Measurements from ENCODE around the gene ERICH2. TPM values are rescaled to one million over a fixed set of nuclear protein-coding genes. Genes with fewer than 3 reads are reported as not detected.

Gene ERICH2
- total RNA-seq, 6 experiments from 2014 or later = not detected

- no peak for DNase-seq
- no peaks in the 10 kb centered on the region for H3K36me3 Mint-ChIP-seq (ENCODE audit: low read depth)
- H3K4me3 Mint-ChIP-seq = no peak overlapping the region
- H3K4me1 Mint-ChIP-seq (ENCODE audit: low read depth) = peaks cover 7% of the 10 kb centered on the region; the same call in 1 of the 2 replicates
- no peak overlapping the region for H3K27ac Mint-ChIP-seq
- TF ChIP-seq CTCF (IDR thresholded peaks at IDR 0.05) = no peak
- H3K27me3 Mint-ChIP-seq (ENCODE audit: insufficient read depth) = peaks cover 8% of the 10 kb centered on the region
- H3K9me3 Mint-ChIP-seq = no peaks in the 10 kb centered on the region
Measured at GRCh38 chr2:170774074-170774473, 3.9 kb downstream of the ERICH2 start.

- no peak for TF ChIP-seq CTCF (IDR thresholded peaks at IDR 0.05)
- Mint-ChIP-seq H3K36me3 (ENCODE audit: low read depth) (no peaks in the 10 kb centered on the region), H3K27ac (no peak overlapping the region), H3K27me3 (ENCODE audit: insufficient read depth) (0 out of 2 replicates have a peak, but pooled peaks cover 3% of the 10 kb centered on the region), H3K4me1 (ENCODE audit: low read depth) (no peaks in the 10 kb centered on the region), H3K9me3 (no peaks in the 10 kb centered on the region), H3K4me3 (no peak overlapping the region)
- DNase-seq = no peak
Measured at GRCh38 chr2:170778900-170779299, 8.7 kb downstream of the ERICH2 start.

- Mint-ChIP-seq H3K9me3 (no peaks in the 10 kb centered on the region), H3K4me3 (no peak overlapping the region), H3K27ac (no peak overlapping the region), H3K36me3 (ENCODE audit: low read depth) (no peaks in the 10 kb centered on the region), H3K27me3 (ENCODE audit: insufficient read depth) (0 out of 2 replicates have a peak, but pooled peaks cover 3% of the 10 kb centered on the region), H3K4me1 (ENCODE audit: low read depth) (no peaks in the 10 kb centered on the region)
- no peak for TF ChIP-seq CTCF (IDR thresholded peaks at IDR 0.05)
- no peak for DNase-seq
Measured at GRCh38 chr2:170779304-170779703, 9.1 kb downstream of the ERICH2 start.

- H3K4me3 Mint-ChIP-seq = no peak overlapping the region
- no peaks in the 10 kb centered on the region for H3K4me1 Mint-ChIP-seq (ENCODE audit: low read depth)
- H3K9me3 Mint-ChIP-seq = no peaks in the 10 kb centered on the region
- no peak for TF ChIP-seq CTCF (IDR thresholded peaks at IDR 0.05)
- H3K27me3 Mint-ChIP-seq (ENCODE audit: insufficient read depth) = peaks cover 1% of the 10 kb centered on the region; the same call in 1 of the 2 replicates
- no peak overlapping the region for H3K27ac Mint-ChIP-seq
- DNase-seq = no peak
- no peaks in the 10 kb centered on the region for H3K36me3 Mint-ChIP-seq (ENCODE audit: low read depth)
Measured at GRCh38 chr2:170782673-170783072, 12.5 kb downstream of the ERICH2 start.

GRCh38 chr2:170783549-170783948 is 13.4 kb downstream of the ERICH2 start:
- no peak overlapping the region for H3K4me3 Mint-ChIP-seq
- no peak for DNase-seq
- no peaks in the 10 kb centered on the region for H3K9me3 Mint-ChIP-seq
- H3K27ac Mint-ChIP-seq = no peak overlapping the region
- H3K4me1 Mint-ChIP-seq (ENCODE audit: low read depth) = no peaks in the 10 kb centered on the region
- no peaks in the 10 kb centered on the region for H3K36me3 Mint-ChIP-seq (ENCODE audit: low read depth)
- peaks cover 1% of the 10 kb centered on the region; the same call in 1 of the 2 replicates for H3K27me3 Mint-ChIP-seq (ENCODE audit: insufficient read depth)
- no peak for TF ChIP-seq CTCF (IDR thresholded peaks at IDR 0.05)

GRCh38 chr2:170798996-170799395 is 28.8 kb downstream of the ERICH2 start:
- no peak for TF ChIP-seq CTCF (IDR thresholded peaks at IDR 0.05)
- Mint-ChIP-seq H3K4me1 (ENCODE audit: low read depth) (no peaks in the 10 kb centered on the region), H3K36me3 (ENCODE audit: low read depth) (no peaks in the 10 kb centered on the region), H3K4me3 (no peak overlapping the region), H3K27me3 (ENCODE audit: insufficient read depth) (no peaks in the 10 kb centered on the region), H3K27ac (no peak overlapping the region), H3K9me3 (no peaks in the 10 kb centered on the region)
- DNase-seq = no peak
